Activated CD8-positive, alpha-beta T cell treated with anti-CD3 and anti-CD28 coated beads, Interleukin-2, amount 10 ng/mL, durations not matched to agents 7 days and 5 days (primary cell): Measurements from ENCODE around the gene BFSP2. TPM values are rescaled to one million over a fixed set of nuclear protein-coding genes. Genes with fewer than 3 reads are reported as not detected.

Experiments used
- total RNA-seq, 2 experiments: library from RNA; stranded (reverse); gene quantifications; one replicate each; pipeline ENCODE4 v1.2.3, GENCODE V29; 2021

Gene BFSP2
- total RNA-seq, 2 experiments from 2014 or later = 0.42 to 0.45 TPM

Other genes with a start within 250 kb of the BFSP2 start
- gene CDV3, start 173.6 kb downstream of the BFSP2 start, total RNA-seq = 100 to 1,000 TPM; 195 TPM